ENCODE data around the gene BICRA. TPM values are rescaled to one million over a fixed set of nuclear protein-coding genes. Genes with fewer than 3 reads are reported as not detected.
"Not testable (repeated sequence)": the region's sequence is repeated elsewhere in the genome, so short reads cannot be mapped to it uniquely, and the experiment has no call there.

BICRA gene
- total and polyA plus RNA-seq, 7 donors, result 3.1 to 22.4 (median 9.9) TPM

GRCh38 chr19:47707135-47707925, 98.4 kb downstream of the BICRA start:
- 23 to 27% (median 24%) methylated on average over 22 of the region's 22 CpGs for WGBS, 3 donors
- Histone ChIP-seq H3K36me3 (ENCODE audit: insufficient read depth in 1 of 2, low read depth in 1 of 2) (peaks cover 0 to 19% of the 10 kb centered on the region in 2 donors), H3K4me3 (no peak overlapping the region), H3K27me3 (ENCODE audit: insufficient read depth in 3 of 3, low read length in 2 of 3) (peaks cover 0 to 7% (median 0%) of the 10 kb centered on the region in 3 donors), H3K9me3 (no peaks in the 10 kb centered on the region), H3K27ac (no peak overlapping the region), H3K4me1 (no peaks in the 10 kb centered on the region)
- intact Hi-C loops (cut with DNase I), result loop anchor here in 1 of 2 donors (1.0 to 10.0 kb wide), 2 partner anchors 193 to 272 kb away; partner anchors contain the start of gene NAPA
- ATAC-seq (peak; percentile 74 to 88 (median 85)), DNase-seq (peak; percentile 76 to 84)
- peak; percentile 67 for TF ChIP-seq CTCF (IDR thresholded peaks at IDR 0.05)

- no peak for TF ChIP-seq CTCF (IDR thresholded peaks at IDR 0.05)
- WGBS, 3 donors, result 82 to 86% (median 83%) methylated on average over 8 of the region's 8 CpGs
- DNase-seq, result no peak
Measured at GRCh38 chr19:47711652-47712242, 102.8 kb downstream of the BICRA start.

GRCh38 chr19:47713046-47714021, 104.4 kb downstream of the BICRA start, which contains the start of gene EHD2:
Gene EHD2 (plus strand): TSS chr19:47713422. CDS start chr19:47716613, 3,191 bp downstream.
- intact Hi-C loops (cut with DNase I), result loop anchor here in 1 of 2 donors (2.0 to 5.0 kb wide), 2 partner anchors 29 to 79 kb away; no protein-coding TSS in a partner anchor
- peak; percentile 77 to 85 for DNase-seq
- peak; percentile 82 for TF ChIP-seq CTCF (IDR thresholded peaks at IDR 0.05)
- no peaks in the 10 kb centered on the region for H3K9me3 ChIP-seq
- H3K36me3 ChIP-seq (ENCODE audit: insufficient read depth in 1 of 2, low read depth in 1 of 2), result peaks cover 0 to 11% of the 10 kb centered on the region in 2 donors
- peaks cover 0 to 51% (median 15%) of the 10 kb centered on the region in 3 donors for H3K27me3 ChIP-seq (ENCODE audit: insufficient read depth in 3 of 3, low read length in 2 of 3)
- ATAC-seq, result peak; percentile 74 to 85 (median 80)
- H3K4me1 ChIP-seq, result peaks cover 5% of the 10 kb centered on the region
- peak within 1 kb of the TSS; percentile 55 for H3K27ac ChIP-seq
- 3 to 7% (median 6%) methylated on average over 24 to 52 of the region's 52 CpGs for WGBS, 3 donors
- peak within 1 kb of the TSS; percentile 66 for H3K4me3 ChIP-seq

More at GRCh38 chr19:47711652-47712242, 102.8 kb downstream of the BICRA start:
- ATAC-seq, result no peak
- no peak overlapping the region for H3K4me3 ChIP-seq
- H3K27ac ChIP-seq, result no peak overlapping the region
- no peaks in the 10 kb centered on the region for H3K4me1 ChIP-seq
- intact Hi-C loops (cut with DNase I), result loop anchor here in 1 of 2 donors (5.0 kb wide), 1 partner anchor 81 kb away; no protein-coding TSS in a partner anchor
- H3K9me3 ChIP-seq, result no peaks in the 10 kb centered on the region
- peaks cover 0 to 2% of the 10 kb centered on the region in 2 donors for H3K36me3 ChIP-seq (ENCODE audit: insufficient read depth in 1 of 2, low read depth in 1 of 2)
- H3K27me3 ChIP-seq (ENCODE audit: insufficient read depth in 3 of 3, low read length in 2 of 3), result peaks cover 0 to 48% (median 12%) of the 10 kb centered on the region in 3 donors

GRCh38 chr19:47714339-47714738, 105.4 kb downstream of the BICRA start:
- intact Hi-C loops (cut with DNase I), result loop anchor here in 1 of 2 donors (2.0 to 5.0 kb wide), 2 partner anchors 28 to 78 kb away; no protein-coding TSS in a partner anchor
- TF ChIP-seq CTCF (IDR thresholded peaks at IDR 0.05), result no peak
- peak overlapping the region; percentile 50 for H3K27ac ChIP-seq
- no peaks in the 10 kb centered on the region for H3K9me3 ChIP-seq
- no peak for DNase-seq
- H3K36me3 ChIP-seq (ENCODE audit: insufficient read depth in 1 of 2, low read depth in 1 of 2), result peaks cover 0 to 11% of the 10 kb centered on the region in 2 donors
- H3K4me1 ChIP-seq, result peaks cover 5% of the 10 kb centered on the region
- WGBS, 3 donors, result 54 to 63% (median 60%) methylated on average over 4 of the region's 4 CpGs
- peaks cover 0 to 51% (median 15%) of the 10 kb centered on the region in 3 donors for H3K27me3 ChIP-seq (ENCODE audit: insufficient read depth in 3 of 3, low read length in 2 of 3)
- no peak for ATAC-seq
- H3K4me3 ChIP-seq, result peak overlapping the region; percentile 66

- ATAC-seq, H3K4me1 ChIP-seq, H3K27ac ChIP-seq, H3K9me3 ChIP-seq, DNase-seq: not testable (repeated sequence)
- peaks cover 0 to 51% (median 15%) of the 10 kb centered on the region in 3 donors for H3K27me3 ChIP-seq (ENCODE audit: insufficient read depth in 3 of 3, low read length in 2 of 3)
- peak overlapping the region; percentile 66 for H3K4me3 ChIP-seq
- intact Hi-C loops (cut with DNase I), result loop anchor here in 1 of 2 donors (2.0 to 5.0 kb wide), 2 partner anchors 28 to 77 kb away; no protein-coding TSS in a partner anchor
- H3K36me3 ChIP-seq (ENCODE audit: insufficient read depth in 1 of 2, low read depth in 1 of 2), result peaks cover 0 to 11% of the 10 kb centered on the region in 2 donors
Measured at GRCh38 chr19:47714855-47715254, 105.9 kb downstream of the BICRA start.
